ENCODE measurements around the gene LDB2. TPM values are rescaled to one million over a fixed set of nuclear protein-coding genes. Genes with fewer than 3 reads are reported as not detected.
"Not testable (repeated sequence)": the region's sequence is repeated elsewhere in the genome, so short reads cannot be mapped to it uniquely, and the experiment has no call there.

The LDB2 gene
- 53.2 TPM for total RNA-seq
- long read RNA-seq, transcript LDB2-201 (8 exons, 2,548 nt): major isoform, 18 of 113 reads
- long read RNA-seq, transcript LDB2-202 (9 exons, 2,476 nt): minor isoform, 14 of 113 reads
- long read RNA-seq, transcript LDB2-216 (8 exons, 2,295 nt): minor isoform, 5 of 113 reads
- long read RNA-seq, partial matches to known transcripts: 5 of 113 reads
- long read RNA-seq, other reads (novel, unspliced or antisense): 70 of 113 reads

DNA sequence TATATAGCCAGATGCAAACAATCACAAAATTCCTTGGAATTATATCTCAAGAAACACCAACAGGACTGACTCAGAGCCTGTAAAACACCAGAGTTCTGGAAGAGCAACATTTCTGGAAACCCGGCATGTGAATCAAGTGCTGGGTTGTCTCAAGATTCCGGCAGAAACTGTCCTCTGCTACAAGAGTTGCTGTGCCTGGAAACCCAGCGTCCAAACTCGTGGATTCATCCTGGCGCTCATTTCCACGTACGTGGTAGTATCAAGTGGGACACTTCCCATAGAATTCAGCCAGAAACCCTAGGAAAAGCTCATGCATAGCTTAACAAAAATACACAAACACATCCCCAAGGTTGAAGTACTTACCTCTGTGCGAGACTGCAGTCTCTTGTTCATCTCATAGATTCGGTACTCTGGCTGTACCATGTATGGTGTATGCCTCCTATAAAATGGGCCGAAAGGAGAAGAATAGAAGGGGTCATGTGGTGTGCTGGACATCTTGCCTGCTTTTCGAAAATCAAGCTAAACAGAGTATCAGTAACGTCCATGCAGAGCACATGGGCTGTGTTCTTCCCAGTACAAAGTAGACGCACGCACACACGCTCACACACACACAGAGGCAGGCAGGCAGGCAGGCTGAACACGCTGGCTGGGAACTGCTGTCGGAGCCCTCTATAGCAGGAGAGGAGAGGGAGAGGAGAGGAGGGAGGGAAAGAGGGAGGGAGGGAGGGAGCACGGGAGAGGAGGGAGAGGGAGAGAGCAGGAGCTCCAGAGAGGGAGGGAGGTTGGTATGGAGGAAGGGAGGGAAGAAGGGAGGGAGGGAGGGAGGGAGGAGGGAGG is at the start of gene LDB2:
TSS of gene LDB2 (minus strand) at position 655 of the 837 bp plus-strand sequence.
- DNase-seq (ENCODE audit: low spot score): no peak

- DNase-seq (ENCODE audit: low spot score): no peak
Observed at GRCh38 chr4:16942491-16942890, 44.0 kb upstream of the LDB2 start.

DNA sequence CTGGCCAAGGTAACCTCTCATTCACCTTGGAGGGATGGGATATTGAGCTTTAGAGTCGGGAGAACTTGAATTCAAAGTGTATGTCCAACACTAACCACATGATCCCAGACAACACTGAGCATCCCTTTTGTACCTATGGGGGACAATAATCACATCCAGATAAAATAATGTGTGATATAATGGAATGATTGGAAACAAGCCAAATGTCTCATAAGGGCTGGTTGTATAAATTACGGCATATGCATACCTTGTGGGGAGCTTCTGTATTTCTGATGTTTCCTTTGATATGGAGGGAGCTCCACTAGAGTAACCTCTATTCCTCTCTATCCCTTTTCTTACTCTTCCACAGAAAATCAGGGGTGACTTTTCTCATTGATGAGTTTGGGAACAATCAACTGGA is 40.7 kb upstream of the LDB2 start:
- DNase-seq (ENCODE audit: low spot score): no peak

DNA sequence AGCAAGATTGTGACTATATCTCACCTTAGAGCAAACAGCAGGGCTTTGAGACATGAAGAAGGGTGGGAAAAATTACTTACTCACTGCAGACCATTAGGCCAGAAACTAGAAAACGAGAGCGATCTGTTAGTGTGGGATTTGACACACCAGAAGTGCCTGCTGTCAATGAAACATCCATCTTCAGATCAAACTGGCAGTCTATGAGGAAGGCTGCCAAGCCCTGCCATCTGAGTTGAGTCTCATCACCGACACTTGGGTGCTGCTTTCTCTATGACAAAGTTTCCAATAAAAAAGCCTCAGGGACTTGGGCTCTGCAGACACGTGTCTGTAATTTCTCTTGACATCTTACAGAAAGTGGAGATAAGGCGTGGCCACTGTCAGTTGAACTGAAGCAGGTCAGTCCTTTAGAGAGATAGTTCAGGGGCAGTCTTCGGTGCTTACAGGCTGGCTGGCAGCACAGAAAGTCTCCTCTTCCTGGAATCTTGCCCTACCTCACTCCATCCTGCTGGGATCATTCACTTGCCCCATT is 40.1 kb upstream of the LDB2 start:
- no peak for DNase-seq (ENCODE audit: low spot score)

GRCh38 chr4:16931339-16932305 is 33.2 kb upstream of the LDB2 start:
- no peak for DNase-seq (ENCODE audit: low spot score)

GRCh38 chr4:16926214-16926613 is 27.8 kb upstream of the LDB2 start:
- DNase-seq (ENCODE audit: low spot score): no peak

DNA sequence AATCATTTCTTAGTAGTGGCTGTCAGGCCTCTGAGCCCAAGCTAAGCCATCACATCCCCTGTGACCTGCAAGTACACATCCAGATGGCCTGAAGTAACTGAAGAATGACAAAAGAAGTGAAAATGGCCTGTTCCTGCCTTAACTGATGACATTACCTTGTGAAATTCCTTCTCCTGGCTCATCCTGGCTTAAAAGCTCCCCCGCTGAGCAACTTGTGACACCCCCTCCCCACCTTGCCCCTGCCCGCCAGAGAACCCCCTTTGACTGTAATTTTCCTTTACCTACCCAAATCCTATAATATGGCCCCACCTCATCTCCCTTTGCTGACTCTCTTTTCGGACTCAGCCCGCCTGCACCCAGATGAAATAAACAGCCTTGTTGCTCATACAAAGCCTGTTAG is 20.3 kb upstream of the LDB2 start:
- DNase-seq (ENCODE audit: low spot score): not testable (repeated sequence)

DNA sequence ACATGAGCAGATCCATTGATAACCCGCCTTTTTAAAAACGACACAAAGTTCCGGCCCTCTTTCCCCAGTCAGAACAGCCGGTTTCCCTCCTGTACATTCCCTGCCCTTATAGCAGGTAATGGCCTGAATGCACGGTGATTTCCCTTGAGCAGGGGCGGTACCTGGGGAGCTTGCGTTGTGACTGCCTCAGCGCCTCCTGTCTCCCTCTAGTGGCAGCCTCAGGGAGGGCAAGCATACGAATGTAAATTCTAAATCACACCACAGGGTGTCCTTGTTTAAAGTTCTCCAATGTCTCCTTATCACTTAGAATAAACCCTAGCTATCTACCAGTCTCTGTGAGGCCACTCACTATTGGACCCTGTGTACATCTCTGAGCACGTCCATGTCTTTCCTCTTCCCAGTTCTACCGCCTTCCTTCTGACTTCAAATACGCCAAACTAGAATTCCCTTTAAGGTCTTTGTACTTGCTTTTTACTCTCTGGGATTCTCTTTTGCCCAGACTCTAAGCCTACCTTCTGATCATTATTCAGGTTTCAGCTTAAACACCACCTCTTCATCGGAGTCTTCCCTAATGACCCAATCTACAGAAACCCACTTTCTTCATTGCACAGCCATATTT is 18.4 kb upstream of the LDB2 start:
- no peak for DNase-seq (ENCODE audit: low spot score)

- DNase-seq (ENCODE audit: low spot score): no peak
Observed at GRCh38 chr4:16916031-16916430, 17.6 kb upstream of the LDB2 start.

GRCh38 chr4:16914208-16914607 is 15.8 kb upstream of the LDB2 start:
- DNase-seq (ENCODE audit: low spot score): no peak

DNA sequence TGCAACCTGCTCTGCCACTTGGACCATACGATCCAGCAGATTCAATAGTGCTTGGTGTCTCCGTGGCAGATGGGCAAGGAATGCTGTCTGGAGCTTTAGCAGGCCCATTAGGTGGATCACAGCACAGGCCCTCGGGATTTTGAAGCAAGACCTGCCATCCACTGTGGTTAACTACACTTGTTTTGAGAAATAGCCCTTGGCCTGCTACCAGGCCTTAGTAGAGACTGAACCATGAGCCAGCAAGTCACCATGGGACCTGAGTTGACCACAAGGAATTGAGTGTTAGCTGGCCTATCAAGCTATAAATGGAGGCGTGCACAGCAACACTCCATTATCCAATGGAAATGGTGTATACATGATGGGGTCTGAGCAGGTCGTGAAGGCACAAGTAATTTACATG is 14.5 kb upstream of the LDB2 start:
- DNase-seq (ENCODE audit: low spot score): no peak

DNA sequence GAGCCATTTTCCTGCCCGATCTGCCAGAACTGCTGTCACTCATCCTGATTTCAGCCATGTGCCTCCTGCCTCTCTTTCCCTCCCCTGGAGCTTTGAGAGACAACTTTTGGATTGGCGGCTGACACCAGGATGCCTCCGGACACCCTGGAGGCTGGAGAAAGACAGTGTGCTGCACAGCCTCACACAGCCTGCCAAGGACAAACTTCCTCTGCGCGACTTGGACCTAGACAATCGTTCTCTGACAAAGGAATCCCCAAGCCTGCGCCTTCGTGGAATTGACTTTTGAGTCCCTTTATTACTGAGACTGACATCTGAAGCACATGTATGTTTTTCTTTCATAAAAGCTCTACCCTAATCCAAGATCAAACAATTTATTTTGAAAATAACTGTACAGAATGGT is 10.8 kb upstream of the LDB2 start:
- DNase-seq (ENCODE audit: low spot score): no peak

- DNase-seq (ENCODE audit: low spot score): no peak
Observed at GRCh38 chr4:16908377-16909021, 10.1 kb upstream of the LDB2 start.

- no peak for DNase-seq (ENCODE audit: low spot score)
Observed at GRCh38 chr4:16900325-16900724, 1.9 kb upstream of the LDB2 start.

DNA sequence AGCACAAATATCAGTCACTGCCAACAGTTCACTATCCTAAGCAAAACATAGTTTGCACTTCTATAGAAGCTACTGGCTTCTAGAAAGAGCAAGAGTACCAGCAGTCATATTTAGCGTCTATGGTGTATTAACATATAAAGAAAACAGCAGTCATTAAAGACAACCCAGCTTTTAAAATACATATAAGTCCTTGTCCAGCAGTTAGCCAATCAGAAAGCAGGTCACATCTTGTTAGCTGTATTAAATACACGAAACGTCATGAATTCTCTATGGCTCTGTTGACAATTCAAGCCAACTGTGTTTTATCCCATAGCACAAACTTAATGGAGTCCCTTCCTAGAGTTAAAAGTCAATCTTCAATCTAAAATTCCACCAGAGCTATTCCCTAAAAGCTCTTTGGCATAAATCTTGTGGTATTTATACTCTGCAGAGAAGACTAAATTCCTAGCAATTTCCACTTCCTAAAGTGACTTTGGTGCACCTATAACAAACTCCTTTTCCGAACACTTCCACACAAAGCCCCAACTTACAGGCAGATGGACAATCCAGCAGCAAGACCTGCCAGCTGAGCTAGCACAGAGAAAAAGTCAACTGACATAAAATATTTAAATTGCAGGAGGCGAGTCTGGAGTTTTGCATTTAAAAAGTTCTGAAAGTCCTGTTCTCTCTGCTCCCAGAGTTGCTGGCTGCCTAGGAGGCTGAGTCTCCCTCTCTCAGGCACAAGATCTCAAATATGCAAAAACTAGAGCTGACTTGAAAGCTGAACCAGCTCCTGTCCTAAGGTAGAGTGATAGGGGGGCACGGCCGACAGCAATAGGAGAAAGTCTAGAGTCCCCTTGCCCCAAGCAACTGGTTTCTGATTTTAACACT is 1.3 kb downstream of the LDB2 start:
- DNase-seq (ENCODE audit: low spot score): no peak

- DNase-seq (ENCODE audit: low spot score): no peak
Observed at GRCh38 chr4:16894406-16894805, 4.0 kb downstream of the LDB2 start.

- no peak for DNase-seq (ENCODE audit: low spot score)
Observed at GRCh38 chr4:16893141-16893651, 5.2 kb downstream of the LDB2 start.

- no peak for DNase-seq (ENCODE audit: low spot score)
Observed at GRCh38 chr4:16890651-16891050, 7.8 kb downstream of the LDB2 start.

DNA sequence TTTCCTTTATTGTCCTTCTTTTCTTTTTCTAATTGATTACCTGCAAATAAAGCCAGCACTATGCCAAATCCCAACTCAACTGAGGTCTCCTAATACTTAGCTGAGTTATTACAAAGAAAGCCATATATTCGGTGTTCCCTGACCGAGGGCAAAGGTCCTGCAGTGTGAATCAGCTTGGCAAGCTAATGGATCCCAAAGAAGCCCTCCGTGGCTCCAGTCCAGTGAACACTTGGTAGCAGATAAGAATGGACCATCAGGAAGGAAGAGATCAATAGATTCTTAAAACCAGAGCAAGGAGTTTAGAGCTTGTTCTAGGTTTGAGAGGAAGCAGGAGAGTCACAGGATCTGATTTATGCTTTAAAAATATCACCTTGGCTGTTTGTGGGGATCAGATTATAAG is 8.5 kb downstream of the LDB2 start:
- no peak for DNase-seq (ENCODE audit: low spot score)

All from mesenteric fat pad (tissue), 1 donor.